SK-N-SH (cell line): ENCODE measurements around the gene ZMIZ1.

Source experiments
- NRF1 ChIP-seq: IDR thresholded peaks from 2 replicates; pipeline ENCODE4 v1.6.1; 2012; ENCODE audit warnings: low read depth, mild to moderate bottlenecking, low read length
- POLR2AphosphoS5 ChIP-seq: IDR thresholded peaks from 2 replicates; pipeline ENCODE4 v1.6.1; 2012; ENCODE audit warnings: low read depth, low read length
- RAD21 ChIP-seq: IDR thresholded peaks from 2 replicates; pipeline ENCODE4 v1.6.1; 2012; ENCODE audit warnings: mild to moderate bottlenecking, low read length
- RCOR1 ChIP-seq: fragments of 150-350 bp; IDR thresholded peaks from 2 replicates; pipeline ENCODE4 v1.6.1; 2017; ENCODE audit warnings: antibody characterized with exemption, low read length
- RXRA ChIP-seq: IDR thresholded peaks from 2 replicates; pipeline ENCODE4 v1.4.0; 2012; ENCODE audit warnings: low read depth, mild to moderate bottlenecking, borderline replicate concordance
- SIN3A ChIP-seq: IDR thresholded peaks from 2 replicates; pipeline ENCODE4 v1.6.1; 2012; ENCODE audit warnings: low read depth, mild to moderate bottlenecking, low read length, moderate library complexity, borderline replicate concordance
- TCF12 ChIP-seq: IDR thresholded peaks from 2 replicates; pipeline ENCODE4 v1.4.0; 2012
- YY1 ChIP-seq: IDR thresholded peaks from 2 replicates; pipeline ENCODE4 v1.4.0; 2012; ENCODE audit warnings: low read depth, mild to moderate bottlenecking
- ZBTB33 ChIP-seq: IDR thresholded peaks from 2 replicates; pipeline ENCODE4 v1.4.0; 2012; ENCODE audit warnings: low read depth, borderline replicate concordance
- TF ChIP-seq, protein P1 (sequence below): fragments of 200-600 bp; sonication (generic); IDR thresholded peaks from 2 replicates; pipeline ENCODE4 v1.6.1; 2017; ENCODE audit warnings: antibody characterized with exemption, mild to moderate bottlenecking, moderate library complexity
- TF ChIP-seq, protein P2 (sequence below): IDR thresholded peaks from 2 replicates; pipeline ENCODE4 v1.6.1; 2012; ENCODE audit warnings: mild to moderate bottlenecking, low read depth, low read length, moderate library complexity

- TF ChIP-seq, protein P1, sequence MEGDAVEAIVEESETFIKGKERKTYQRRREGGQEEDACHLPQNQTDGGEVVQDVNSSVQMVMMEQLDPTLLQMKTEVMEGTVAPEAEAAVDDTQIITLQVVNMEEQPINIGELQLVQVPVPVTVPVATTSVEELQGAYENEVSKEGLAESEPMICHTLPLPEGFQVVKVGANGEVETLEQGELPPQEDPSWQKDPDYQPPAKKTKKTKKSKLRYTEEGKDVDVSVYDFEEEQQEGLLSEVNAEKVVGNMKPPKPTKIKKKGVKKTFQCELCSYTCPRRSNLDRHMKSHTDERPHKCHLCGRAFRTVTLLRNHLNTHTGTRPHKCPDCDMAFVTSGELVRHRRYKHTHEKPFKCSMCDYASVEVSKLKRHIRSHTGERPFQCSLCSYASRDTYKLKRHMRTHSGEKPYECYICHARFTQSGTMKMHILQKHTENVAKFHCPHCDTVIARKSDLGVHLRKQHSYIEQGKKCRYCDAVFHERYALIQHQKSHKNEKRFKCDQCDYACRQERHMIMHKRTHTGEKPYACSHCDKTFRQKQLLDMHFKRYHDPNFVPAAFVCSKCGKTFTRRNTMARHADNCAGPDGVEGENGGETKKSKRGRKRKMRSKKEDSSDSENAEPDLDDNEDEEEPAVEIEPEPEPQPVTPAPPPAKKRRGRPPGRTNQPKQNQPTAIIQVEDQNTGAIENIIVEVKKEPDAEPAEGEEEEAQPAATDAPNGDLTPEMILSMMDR = no peak
- TF ChIP-seq RAD21 (no peak), POLR2AphosphoS5 (no peak), SIN3A (no peak), TCF12 (no peak), RXRA (no peak), RCOR1 (no peak), YY1 (no peak), NRF1 (no peak), ZBTB33 (no peak)
- TF ChIP-seq, protein P2, sequence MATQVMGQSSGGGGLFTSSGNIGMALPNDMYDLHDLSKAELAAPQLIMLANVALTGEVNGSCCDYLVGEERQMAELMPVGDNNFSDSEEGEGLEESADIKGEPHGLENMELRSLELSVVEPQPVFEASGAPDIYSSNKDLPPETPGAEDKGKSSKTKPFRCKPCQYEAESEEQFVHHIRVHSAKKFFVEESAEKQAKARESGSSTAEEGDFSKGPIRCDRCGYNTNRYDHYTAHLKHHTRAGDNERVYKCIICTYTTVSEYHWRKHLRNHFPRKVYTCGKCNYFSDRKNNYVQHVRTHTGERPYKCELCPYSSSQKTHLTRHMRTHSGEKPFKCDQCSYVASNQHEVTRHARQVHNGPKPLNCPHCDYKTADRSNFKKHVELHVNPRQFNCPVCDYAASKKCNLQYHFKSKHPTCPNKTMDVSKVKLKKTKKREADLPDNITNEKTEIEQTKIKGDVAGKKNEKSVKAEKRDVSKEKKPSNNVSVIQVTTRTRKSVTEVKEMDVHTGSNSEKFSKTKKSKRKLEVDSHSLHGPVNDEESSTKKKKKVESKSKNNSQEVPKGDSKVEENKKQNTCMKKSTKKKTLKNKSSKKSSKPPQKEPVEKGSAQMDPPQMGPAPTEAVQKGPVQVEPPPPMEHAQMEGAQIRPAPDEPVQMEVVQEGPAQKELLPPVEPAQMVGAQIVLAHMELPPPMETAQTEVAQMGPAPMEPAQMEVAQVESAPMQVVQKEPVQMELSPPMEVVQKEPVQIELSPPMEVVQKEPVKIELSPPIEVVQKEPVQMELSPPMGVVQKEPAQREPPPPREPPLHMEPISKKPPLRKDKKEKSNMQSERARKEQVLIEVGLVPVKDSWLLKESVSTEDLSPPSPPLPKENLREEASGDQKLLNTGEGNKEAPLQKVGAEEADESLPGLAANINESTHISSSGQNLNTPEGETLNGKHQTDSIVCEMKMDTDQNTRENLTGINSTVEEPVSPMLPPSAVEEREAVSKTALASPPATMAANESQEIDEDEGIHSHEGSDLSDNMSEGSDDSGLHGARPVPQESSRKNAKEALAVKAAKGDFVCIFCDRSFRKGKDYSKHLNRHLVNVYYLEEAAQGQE = no peak
Observed at GRCh38 chr10:79301754-79302530, 233.2 kb downstream of the ZMIZ1 start.
